WI38 (cell line): Measurements from ENCODE around the gene HNRNPLL.

Experiments used
- H3K4me3 ChIP-seq: 2 replicates; pipeline ENCODE4 v1.5.1; 2011; ENCODE audit warnings: low read depth, mild to moderate bottlenecking, control low read depth, low read length
- TF ChIP-seq, protein P1 (sequence below): IDR thresholded peaks from 2 replicates; pipeline ENCODE4 v1.5.1; 2012; ENCODE audit warnings: low read depth, mild to moderate bottlenecking, control low read depth, low read length

The HNRNPLL gene

GRCh38 chr2:38526195-38526594 is 76.5 kb downstream of the HNRNPLL start:
- TF ChIP-seq, protein P1, sequence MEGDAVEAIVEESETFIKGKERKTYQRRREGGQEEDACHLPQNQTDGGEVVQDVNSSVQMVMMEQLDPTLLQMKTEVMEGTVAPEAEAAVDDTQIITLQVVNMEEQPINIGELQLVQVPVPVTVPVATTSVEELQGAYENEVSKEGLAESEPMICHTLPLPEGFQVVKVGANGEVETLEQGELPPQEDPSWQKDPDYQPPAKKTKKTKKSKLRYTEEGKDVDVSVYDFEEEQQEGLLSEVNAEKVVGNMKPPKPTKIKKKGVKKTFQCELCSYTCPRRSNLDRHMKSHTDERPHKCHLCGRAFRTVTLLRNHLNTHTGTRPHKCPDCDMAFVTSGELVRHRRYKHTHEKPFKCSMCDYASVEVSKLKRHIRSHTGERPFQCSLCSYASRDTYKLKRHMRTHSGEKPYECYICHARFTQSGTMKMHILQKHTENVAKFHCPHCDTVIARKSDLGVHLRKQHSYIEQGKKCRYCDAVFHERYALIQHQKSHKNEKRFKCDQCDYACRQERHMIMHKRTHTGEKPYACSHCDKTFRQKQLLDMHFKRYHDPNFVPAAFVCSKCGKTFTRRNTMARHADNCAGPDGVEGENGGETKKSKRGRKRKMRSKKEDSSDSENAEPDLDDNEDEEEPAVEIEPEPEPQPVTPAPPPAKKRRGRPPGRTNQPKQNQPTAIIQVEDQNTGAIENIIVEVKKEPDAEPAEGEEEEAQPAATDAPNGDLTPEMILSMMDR, result no peak
- H3K4me3 ChIP-seq, result no peak overlapping the region

DNA sequence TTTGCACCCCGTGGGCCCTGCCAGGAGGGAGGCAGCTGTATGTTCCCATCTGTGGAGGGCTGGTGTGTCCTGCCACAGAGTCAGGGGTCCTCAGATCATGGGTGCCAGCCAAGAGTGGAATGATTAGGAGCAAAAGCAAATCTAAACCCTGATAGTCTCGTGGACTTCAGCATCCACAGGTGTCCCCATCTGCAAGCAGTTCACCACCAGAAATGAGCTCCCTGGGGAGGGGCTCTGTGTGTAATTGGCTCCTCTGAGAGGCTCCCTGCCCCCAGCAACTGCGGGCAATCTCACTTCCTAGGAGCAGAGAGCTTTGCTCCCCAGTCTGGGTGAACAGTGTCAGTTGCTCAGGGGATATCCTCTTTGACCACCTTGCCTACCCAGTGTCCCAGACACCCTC is 78.1 kb downstream of the HNRNPLL start:
- H3K4me3 ChIP-seq, result no peak overlapping the region
- TF ChIP-seq, protein P1, result no peak

GRCh38 chr2:38523728-38524437 is 78.8 kb downstream of the HNRNPLL start:
- H3K4me3 ChIP-seq, result no peak overlapping the region
- TF ChIP-seq, protein P1, result peak; percentile 48

DNA sequence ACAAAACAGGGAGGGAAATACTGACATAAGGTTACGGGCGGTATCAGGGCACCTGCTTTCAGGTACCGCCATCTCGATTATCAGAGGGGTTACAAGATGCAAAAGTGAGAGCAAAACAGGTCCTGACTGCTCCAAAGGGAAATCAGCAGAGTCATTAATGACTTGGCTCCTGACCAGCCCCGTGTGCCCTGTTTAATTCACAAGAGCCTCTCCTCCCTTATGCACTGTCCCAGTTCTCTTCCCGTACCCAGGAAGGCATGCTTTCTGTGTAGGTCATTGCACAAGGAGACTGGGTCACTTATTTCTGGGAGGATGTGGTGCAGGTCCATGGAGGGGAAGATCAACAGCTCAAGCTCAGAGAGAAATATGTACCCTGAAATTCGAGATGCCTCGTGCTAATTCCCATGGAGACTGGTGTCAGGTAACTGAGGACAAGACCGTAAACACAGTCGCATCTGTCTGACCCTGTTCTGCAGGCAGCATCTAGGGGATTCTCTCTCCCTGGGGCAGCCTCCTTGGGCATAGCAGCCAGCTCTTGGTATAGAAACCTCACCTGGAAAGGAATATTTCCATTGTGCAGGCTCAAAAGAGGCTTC is 79.9 kb downstream of the HNRNPLL start:
- H3K4me3 ChIP-seq, result no peak overlapping the region
- TF ChIP-seq, protein P1, result no peak

DNA sequence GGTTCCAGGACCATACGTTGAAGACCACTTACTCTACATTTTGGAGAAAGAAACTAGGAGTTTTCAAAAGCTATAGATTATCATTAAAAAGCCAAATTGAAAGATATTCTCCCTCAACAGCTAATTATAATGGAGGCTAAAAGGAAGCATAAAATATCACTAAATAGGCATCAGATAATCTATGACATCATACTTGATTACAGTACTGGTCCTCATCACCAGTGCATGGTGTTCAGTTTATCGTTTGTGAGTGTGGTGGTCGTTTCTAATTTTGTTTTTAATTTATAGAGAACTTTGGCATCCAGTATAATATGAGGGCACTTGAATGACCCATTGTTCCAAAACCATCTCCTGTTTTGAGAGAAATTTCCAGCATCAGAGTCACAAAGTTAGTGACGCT is 80.9 kb downstream of the HNRNPLL start:
- TF ChIP-seq, protein P1, result no peak
- H3K4me3 ChIP-seq, result no peak overlapping the region

- H3K4me3 ChIP-seq, result no peak overlapping the region
- TF ChIP-seq, protein P1, result no peak
Observed at GRCh38 chr2:38517284-38517683, 85.4 kb downstream of the HNRNPLL start.

- TF ChIP-seq, protein P1, result no peak
- no peak overlapping the region for H3K4me3 ChIP-seq
Observed at GRCh38 chr2:38516526-38516925, 86.2 kb downstream of the HNRNPLL start.
